HEK293 (cell line): Measurements from ENCODE around the gene RBFOX1.

Experiments used
- CTCF ChIA-PET: fragments of 350-600 bp; formaldehyde crosslinking; extraction: SDS; loops from one replicate; lab custom pipeline; 2021; ENCODE audit warnings: antibody characterized with exemption; lab: Yijun Ruan, JAX
- POLR2A ChIA-PET: fragments of 300-600 bp; formaldehyde crosslinking; extraction: SDS; loops from one replicate; lab custom pipeline; 2020; ENCODE audit warnings: antibody characterized with exemption, inconsistent platforms; lab: Yijun Ruan, JAX
- H3K27ac ChIP-seq: fragments of 200-500 bp; sonication (Bioruptor generic); 2 replicates; pipeline ENCODE4 v1.5.1; 2014; ENCODE audit warnings: low read depth, low read length, control low read depth, inconsistent platforms; ENCODE audit errors: extremely low read depth
- H3K36me3 ChIP-seq, 2 experiments: fragments of 200-500 bp in 1 of 2; sonication (Bioruptor generic) in 1 of 2; 1 replicate in 1 of 2; 2 replicates in 1 of 2; pipeline ENCODE4 v1.5.1; 2014 to 2017; ENCODE audit warnings: inconsistent platforms in 2 of 2, low read length in 2 of 2; ENCODE audit not compliant: control insufficient read depth in 2 of 2, insufficient read depth in 1 of 2
- H3K4me1 ChIP-seq: fragments of 200-500 bp; sonication (Bioruptor generic); 2 replicates; pipeline ENCODE4 v1.5.1; 2014; ENCODE audit warnings: mild to moderate bottlenecking, low read length, inconsistent platforms; ENCODE audit not compliant: control insufficient read depth, insufficient read depth
- H3K4me3 ChIP-seq: 2 replicates; pipeline ENCODE4 v1.5.1; 2011; ENCODE audit warnings: low read depth, mild to moderate bottlenecking, control low read depth, low read length, moderate library complexity
- H3K9me3 ChIP-seq: fragments of 200-500 bp; sonication (Bioruptor generic); 2 replicates; pipeline ENCODE4 v1.5.1; 2014; ENCODE audit warnings: low read depth, low read length, inconsistent platforms; ENCODE audit not compliant: control insufficient read depth, insufficient read depth
- GLIS1 ChIP-seq: fragments of 450-650 bp; formaldehyde crosslinking; IDR thresholded peaks from 2 replicates; pipeline ENCODE4 v1.5.1; 2016; ENCODE audit warnings: missing biosample characterization, missing genetic modification characterization
- KLF1 ChIP-seq: fragments of 450-650 bp; formaldehyde crosslinking; IDR thresholded peaks from 2 replicates; pipeline ENCODE4 v1.5.1; 2016; ENCODE audit warnings: missing biosample characterization, missing genetic modification characterization
- KLF7 ChIP-seq: fragments of 450-650 bp; formaldehyde crosslinking; IDR thresholded peaks from 2 replicates; pipeline ENCODE4 v1.5.1; 2016; ENCODE audit warnings: missing biosample characterization, missing genetic modification characterization, borderline replicate concordance
- MEIS1 ChIP-seq: sonication (generic); formaldehyde crosslinking; IDR thresholded peaks from 2 replicates; pipeline ENCODE4 v1.8.1; 2022; ENCODE audit warnings: missing genetic modification reagents, mild to moderate bottlenecking, borderline replicate concordance
- SETDB1 ChIP-seq: IDR thresholded peaks from one replicate; pipeline ENCODE4 v1.6.1; 2017; ENCODE audit warnings: mild to moderate bottlenecking, low read length, moderate library complexity, mixed read lengths; ENCODE audit not compliant: insufficient read length
- SP2 ChIP-seq: fragments of 450-650 bp; formaldehyde crosslinking; IDR thresholded peaks from 2 replicates; pipeline ENCODE4 v1.5.1; 2016; ENCODE audit warnings: missing biosample characterization, missing genetic modification characterization
- SP7 ChIP-seq: fragments of 450-650 bp; formaldehyde crosslinking; IDR thresholded peaks from 2 replicates; pipeline ENCODE4 v1.5.1; 2016; ENCODE audit warnings: missing biosample characterization, missing genetic modification characterization
- ZFP69B ChIP-seq: fragments of 450-650 bp; formaldehyde crosslinking; IDR thresholded peaks from 2 replicates; pipeline ENCODE4 v1.5.1; 2016; ENCODE audit warnings: missing biosample characterization, missing genetic modification characterization
- ZNF121 ChIP-seq: fragments of 450-650 bp; formaldehyde crosslinking; IDR thresholded peaks from 2 replicates; pipeline ENCODE4 v1.5.1; 2016; ENCODE audit warnings: missing biosample characterization, missing genetic modification characterization
- ZNF146 ChIP-seq: fragments of 450-650 bp; formaldehyde crosslinking; IDR thresholded peaks from 2 replicates; pipeline ENCODE4 v1.5.1; 2016; ENCODE audit warnings: missing biosample characterization, missing genetic modification characterization
- ZNF202 ChIP-seq: fragments of 450-650 bp; formaldehyde crosslinking; IDR thresholded peaks from 2 replicates; pipeline ENCODE4 v1.5.1; 2016; ENCODE audit warnings: missing biosample characterization, missing genetic modification characterization, borderline replicate concordance
- ZNF391 ChIP-seq: fragments of 450-650 bp; formaldehyde crosslinking; IDR thresholded peaks from 2 replicates; pipeline ENCODE4 v1.5.1; 2016; ENCODE audit warnings: low read depth, missing biosample characterization, missing genetic modification characterization, borderline replicate concordance
- ZNF521 ChIP-seq: fragments of 450-650 bp; formaldehyde crosslinking; IDR thresholded peaks from 2 replicates; pipeline ENCODE4 v1.5.1; 2017; ENCODE audit warnings: missing biosample characterization, mild to moderate bottlenecking, missing genetic modification characterization
- ZNF544 ChIP-seq: fragments of 450-650 bp; formaldehyde crosslinking; IDR thresholded peaks from 2 replicates; pipeline ENCODE4 v1.5.0; 2017; ENCODE audit warnings: missing biosample characterization, missing genetic modification characterization
- ZNF600 ChIP-seq: fragments of 450-650 bp; formaldehyde crosslinking; IDR thresholded peaks from 2 replicates; pipeline ENCODE4 v1.5.1; 2016; ENCODE audit warnings: missing biosample characterization, missing genetic modification characterization
- ZNF623 ChIP-seq: fragments of 450-650 bp; formaldehyde crosslinking; IDR thresholded peaks from 2 replicates; pipeline ENCODE4 v1.5.1; 2016; ENCODE audit warnings: missing biosample characterization, missing genetic modification characterization
- ZNF76 ChIP-seq: fragments of 450-650 bp; formaldehyde crosslinking; IDR thresholded peaks from 2 replicates; pipeline ENCODE4; 2016; ENCODE audit warnings: low read depth, missing biosample characterization, missing genetic modification characterization, borderline replicate concordance
- ZNF837 ChIP-seq: fragments of 450-650 bp; formaldehyde crosslinking; IDR thresholded peaks from 2 replicates; pipeline ENCODE4 v1.5.1; 2016; ENCODE audit warnings: missing biosample characterization, missing genetic modification characterization
- ZNF843 ChIP-seq: fragments of 450-650 bp; formaldehyde crosslinking; IDR thresholded peaks from 2 replicates; pipeline ENCODE4 v1.5.1; 2016; ENCODE audit warnings: missing biosample characterization, missing genetic modification characterization
- TF ChIP-seq, protein P1 (sequence below): fragments of 450-650 bp; formaldehyde crosslinking; IDR thresholded peaks from 2 replicates; pipeline ENCODE4 v1.5.1; 2016; ENCODE audit warnings: missing biosample characterization, missing genetic modification characterization
- TF ChIP-seq, protein P2 (sequence below): fragments of 450-650 bp; formaldehyde crosslinking; IDR thresholded peaks from 2 replicates; pipeline ENCODE4 v1.5.1; 2016; ENCODE audit warnings: missing biosample characterization, missing genetic modification characterization, borderline replicate concordance
- TF ChIP-seq, protein P3 (sequence below): fragments of 450-650 bp; IDR thresholded peaks from 2 replicates; pipeline ENCODE4 v1.5.1; 2018; ENCODE audit warnings: missing biosample characterization, missing genetic modification characterization
- TF ChIP-seq, protein P4 (sequence below): fragments of 450-650 bp; formaldehyde crosslinking; IDR thresholded peaks from 2 replicates; pipeline ENCODE4 v1.5.1; 2017; ENCODE audit warnings: missing biosample characterization, mild to moderate bottlenecking, missing genetic modification characterization, moderate library complexity
- TF ChIP-seq, protein P5 (sequence below): fragments of 450-650 bp; formaldehyde crosslinking; IDR thresholded peaks from 2 replicates; pipeline ENCODE4 v1.5.1; 2017; ENCODE audit warnings: missing biosample characterization, missing genetic modification characterization

The RBFOX1 gene

DNA sequence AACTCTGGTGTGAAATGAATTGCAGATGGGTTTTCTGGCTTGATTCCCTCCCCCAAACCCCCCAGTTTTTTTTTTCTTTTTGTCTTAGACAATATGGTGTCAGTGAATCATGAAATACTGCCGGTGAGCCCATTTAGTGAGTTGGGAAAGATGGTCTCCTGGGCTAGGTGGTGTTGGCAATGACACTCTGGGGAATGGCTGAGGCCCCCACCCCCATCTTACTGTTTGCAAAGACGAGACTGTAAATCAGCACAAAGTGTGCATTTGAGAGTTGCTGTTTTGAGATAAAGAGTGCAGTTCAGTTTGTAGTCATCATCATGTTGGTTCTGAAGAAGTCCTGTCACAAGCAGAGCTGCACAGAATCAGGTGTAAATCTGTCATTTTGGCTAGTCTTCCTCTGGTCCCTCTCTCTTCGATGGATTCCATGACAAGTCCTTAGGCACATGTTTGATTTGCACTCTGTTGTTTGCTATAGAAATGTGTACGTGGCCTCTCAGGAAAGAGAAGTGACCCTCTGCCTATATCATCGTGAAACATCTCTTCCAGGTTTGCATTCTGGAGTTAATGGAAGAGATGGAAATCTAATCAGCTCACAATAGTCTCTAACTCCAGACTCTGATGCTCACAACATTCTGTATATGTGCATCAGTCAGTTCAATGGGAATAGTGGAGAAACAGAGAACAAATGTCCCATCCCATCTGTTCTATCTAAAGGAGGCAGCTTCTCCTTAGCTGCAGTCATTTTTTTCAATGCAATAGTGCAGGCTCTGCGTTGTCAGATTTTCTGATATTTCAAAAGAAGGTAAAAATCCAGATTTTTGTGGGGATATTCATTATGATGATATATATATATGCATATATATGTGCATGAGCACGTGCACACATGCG is 34.6 kb downstream of the RBFOX1 start (continued):
- TF ChIP-seq ZNF121 (no peak), MEIS1 (no peak), KLF1 (tag by site-specific recombination) (no peak), SETDB1 (no peak), ZFP69B (tag by site-specific recombination) (no peak)

DNA sequence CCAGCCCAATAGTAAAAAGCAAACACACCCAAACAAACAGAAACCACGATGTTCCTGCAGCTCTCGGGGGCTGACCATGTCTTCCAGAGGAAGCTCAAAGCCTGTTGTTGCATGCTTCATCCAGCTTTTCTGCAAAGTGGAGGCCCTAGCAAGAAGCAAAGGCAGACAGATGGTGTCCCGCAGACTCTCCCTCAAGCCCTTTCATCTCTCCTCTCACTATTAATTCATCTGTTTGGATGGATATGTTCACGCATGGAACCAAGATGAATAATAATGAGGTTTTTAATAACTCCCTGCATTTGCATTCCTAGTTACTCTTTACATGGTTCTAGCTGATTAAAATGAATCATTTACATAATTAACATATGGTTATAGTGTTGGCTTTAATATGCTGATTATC is 36.6 kb downstream of the RBFOX1 start:
- TF ChIP-seq ZNF146 (no peak), ZNF202 (tag by site-specific recombination) (no peak), ZNF837 (tag by site-specific recombination) (no peak), ZNF843 (tag by site-specific recombination) (no peak), ZNF521 (tag by site-specific recombination) (no peak), ZNF544 (no peak), SETDB1 (no peak), KLF7 (tag by site-specific recombination) (no peak), ZNF623 (tag by site-specific recombination) (no peak), ZNF76 (tag by site-specific recombination) (no peak), SP7 (tag by site-specific recombination) (no peak), ZNF391 (tag by site-specific recombination) (no peak)
- TF ChIP-seq, protein P1, sequence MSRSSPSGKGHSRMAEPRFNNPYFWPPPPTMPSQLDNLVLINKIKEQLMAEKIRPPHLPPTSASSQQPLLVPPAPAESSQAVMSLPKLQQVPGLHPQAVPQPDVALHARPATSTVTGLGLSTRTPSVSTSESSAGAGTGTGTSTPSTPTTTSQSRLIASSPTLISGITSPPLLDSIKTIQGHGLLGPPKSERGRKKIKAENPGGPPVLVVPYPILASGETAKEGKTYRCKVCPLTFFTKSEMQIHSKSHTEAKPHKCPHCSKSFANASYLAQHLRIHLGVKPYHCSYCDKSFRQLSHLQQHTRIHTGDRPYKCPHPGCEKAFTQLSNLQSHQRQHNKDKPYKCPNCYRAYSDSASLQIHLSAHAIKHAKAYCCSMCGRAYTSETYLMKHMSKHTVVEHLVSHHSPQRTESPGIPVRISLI, result no peak
- TF ChIP-seq, protein P2, sequence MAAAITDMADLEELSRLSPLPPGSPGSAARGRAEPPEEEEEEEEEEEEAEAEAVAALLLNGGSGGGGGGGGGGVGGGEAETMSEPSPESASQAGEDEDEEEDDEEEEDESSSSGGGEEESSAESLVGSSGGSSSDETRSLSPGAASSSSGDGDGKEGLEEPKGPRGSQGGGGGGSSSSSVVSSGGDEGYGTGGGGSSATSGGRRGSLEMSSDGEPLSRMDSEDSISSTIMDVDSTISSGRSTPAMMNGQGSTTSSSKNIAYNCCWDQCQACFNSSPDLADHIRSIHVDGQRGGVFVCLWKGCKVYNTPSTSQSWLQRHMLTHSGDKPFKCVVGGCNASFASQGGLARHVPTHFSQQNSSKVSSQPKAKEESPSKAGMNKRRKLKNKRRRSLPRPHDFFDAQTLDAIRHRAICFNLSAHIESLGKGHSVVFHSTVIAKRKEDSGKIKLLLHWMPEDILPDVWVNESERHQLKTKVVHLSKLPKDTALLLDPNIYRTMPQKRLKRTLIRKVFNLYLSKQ (tag by site-specific recombination), result no peak
- TF ChIP-seq, protein P3, sequence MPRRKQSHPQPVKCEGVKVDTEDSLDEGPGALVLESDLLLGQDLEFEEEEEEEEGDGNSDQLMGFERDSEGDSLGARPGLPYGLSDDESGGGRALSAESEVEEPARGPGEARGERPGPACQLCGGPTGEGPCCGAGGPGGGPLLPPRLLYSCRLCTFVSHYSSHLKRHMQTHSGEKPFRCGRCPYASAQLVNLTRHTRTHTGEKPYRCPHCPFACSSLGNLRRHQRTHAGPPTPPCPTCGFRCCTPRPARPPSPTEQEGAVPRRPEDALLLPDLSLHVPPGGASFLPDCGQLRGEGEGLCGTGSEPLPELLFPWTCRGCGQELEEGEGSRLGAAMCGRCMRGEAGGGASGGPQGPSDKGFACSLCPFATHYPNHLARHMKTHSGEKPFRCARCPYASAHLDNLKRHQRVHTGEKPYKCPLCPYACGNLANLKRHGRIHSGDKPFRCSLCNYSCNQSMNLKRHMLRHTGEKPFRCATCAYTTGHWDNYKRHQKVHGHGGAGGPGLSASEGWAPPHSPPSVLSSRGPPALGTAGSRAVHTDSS (tag by site-specific recombination), result no peak
- Histone ChIP-seq H3K4me1 (no peaks in the 10 kb centered on the region), H3K4me3 (no peak overlapping the region), H3K27ac (no peak overlapping the region), H3K9me3 (no peaks in the 10 kb centered on the region), H3K36me3 (no peaks in the 10 kb centered on the region)
- ChIA-PET CTCF (no interaction called here), POLR2A (no interaction called here)

DNA sequence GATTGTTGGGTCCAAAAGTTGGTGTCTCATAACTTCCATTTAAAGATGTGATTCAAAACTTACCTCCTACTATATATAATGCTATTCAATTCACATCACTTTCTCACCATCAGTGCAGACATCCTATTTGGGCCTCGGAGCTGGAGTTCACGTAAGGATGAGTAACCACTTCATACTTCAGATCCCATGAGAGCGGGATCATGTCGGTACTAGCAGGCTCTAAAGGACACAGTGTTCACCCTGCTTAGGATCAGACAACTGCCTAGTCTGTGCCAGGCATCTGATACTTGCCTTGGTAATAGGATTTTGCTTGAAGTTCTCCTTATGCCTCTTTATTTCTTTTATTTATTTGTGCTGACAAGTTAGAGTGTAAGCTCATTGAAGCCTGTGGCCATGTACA is 39.5 kb downstream of the RBFOX1 start:
- no peak overlapping the region for H3K27ac ChIP-seq
- ChIA-PET CTCF (no interaction called here), POLR2A (no interaction called here)
- H3K4me1 ChIP-seq, result no peaks in the 10 kb centered on the region
- H3K4me3 ChIP-seq, result no peak overlapping the region
- H3K9me3 ChIP-seq, result no peaks in the 10 kb centered on the region
- H3K36me3 ChIP-seq, result no peaks in the 10 kb centered on the region
- TF ChIP-seq, protein P4, sequence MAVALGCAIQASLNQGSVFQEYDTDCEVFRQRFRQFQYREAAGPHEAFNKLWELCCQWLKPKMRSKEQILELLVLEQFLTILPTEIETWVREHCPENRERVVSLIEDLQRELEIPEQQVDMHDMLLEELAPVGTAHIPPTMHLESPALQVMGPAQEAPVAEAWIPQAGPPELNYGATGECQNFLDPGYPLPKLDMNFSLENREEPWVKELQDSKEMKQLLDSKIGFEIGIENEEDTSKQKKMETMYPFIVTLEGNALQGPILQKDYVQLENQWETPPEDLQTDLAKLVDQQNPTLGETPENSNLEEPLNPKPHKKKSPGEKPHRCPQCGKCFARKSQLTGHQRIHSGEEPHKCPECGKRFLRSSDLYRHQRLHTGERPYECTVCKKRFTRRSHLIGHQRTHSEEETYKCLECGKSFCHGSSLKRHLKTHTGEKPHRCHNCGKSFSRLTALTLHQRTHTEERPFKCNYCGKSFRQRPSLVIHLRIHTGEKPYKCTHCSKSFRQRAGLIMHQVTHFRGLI (tag by site-specific recombination), result no peak
- TF ChIP-seq GLIS1, result no peak
- no peak for TF ChIP-seq SETDB1
- TF ChIP-seq, protein P5, sequence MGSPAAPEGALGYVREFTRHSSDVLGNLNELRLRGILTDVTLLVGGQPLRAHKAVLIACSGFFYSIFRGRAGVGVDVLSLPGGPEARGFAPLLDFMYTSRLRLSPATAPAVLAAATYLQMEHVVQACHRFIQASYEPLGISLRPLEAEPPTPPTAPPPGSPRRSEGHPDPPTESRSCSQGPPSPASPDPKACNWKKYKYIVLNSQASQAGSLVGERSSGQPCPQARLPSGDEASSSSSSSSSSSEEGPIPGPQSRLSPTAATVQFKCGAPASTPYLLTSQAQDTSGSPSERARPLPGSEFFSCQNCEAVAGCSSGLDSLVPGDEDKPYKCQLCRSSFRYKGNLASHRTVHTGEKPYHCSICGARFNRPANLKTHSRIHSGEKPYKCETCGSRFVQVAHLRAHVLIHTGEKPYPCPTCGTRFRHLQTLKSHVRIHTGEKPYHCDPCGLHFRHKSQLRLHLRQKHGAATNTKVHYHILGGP (tag by site-specific recombination), result no peak
- TF ChIP-seq SP2 (tag by site-specific recombination), result no peak
- TF ChIP-seq ZNF600 (tag by site-specific recombination), result no peak
- TF ChIP-seq, all 188 proteins: peak for 0
